Adipose tissue (tissue), 3 donors: ENCODE data around the gene CRYGS. TPM values are rescaled to one million over a fixed set of nuclear protein-coding genes. Genes with fewer than 3 reads are reported as not detected.
"Not testable (repeated sequence)": the region's sequence is repeated elsewhere in the genome, so short reads cannot be mapped to it uniquely, and the experiment has no call there.

Experiments
- H3K27ac ChIP-seq: one replicate; pipeline ENCODE4 v1.5.1; 2013; ENCODE audit warnings: low read depth, low read length
- WGBS, 3 donors: extraction: QIAGEN DNeasy Blood & Tissue Kit; methylation state at CpG; one replicate each; pipeline ENCODE4 v1.1.7; 2013; 5-methylcytosine and 5-hydroxymethylcytosine counted together
- polyA plus RNA-seq, 3 donors: library from polyadenylated mRNA; stranded (reverse); fragments of 200-250 nt; gene quantifications; one replicate each; pipeline ENCODE4 v1.2.3, GENCODE V29; 2013
- donor health status: healthy with polysubstance abuse.
- donor health status: Bipolar disorder and iron deficiency.
- donor health status: healthy.

The CRYGS gene
- polyA plus RNA-seq, 3 donors, result 1.2 to 6.7 (median 1.4) TPM

DNA sequence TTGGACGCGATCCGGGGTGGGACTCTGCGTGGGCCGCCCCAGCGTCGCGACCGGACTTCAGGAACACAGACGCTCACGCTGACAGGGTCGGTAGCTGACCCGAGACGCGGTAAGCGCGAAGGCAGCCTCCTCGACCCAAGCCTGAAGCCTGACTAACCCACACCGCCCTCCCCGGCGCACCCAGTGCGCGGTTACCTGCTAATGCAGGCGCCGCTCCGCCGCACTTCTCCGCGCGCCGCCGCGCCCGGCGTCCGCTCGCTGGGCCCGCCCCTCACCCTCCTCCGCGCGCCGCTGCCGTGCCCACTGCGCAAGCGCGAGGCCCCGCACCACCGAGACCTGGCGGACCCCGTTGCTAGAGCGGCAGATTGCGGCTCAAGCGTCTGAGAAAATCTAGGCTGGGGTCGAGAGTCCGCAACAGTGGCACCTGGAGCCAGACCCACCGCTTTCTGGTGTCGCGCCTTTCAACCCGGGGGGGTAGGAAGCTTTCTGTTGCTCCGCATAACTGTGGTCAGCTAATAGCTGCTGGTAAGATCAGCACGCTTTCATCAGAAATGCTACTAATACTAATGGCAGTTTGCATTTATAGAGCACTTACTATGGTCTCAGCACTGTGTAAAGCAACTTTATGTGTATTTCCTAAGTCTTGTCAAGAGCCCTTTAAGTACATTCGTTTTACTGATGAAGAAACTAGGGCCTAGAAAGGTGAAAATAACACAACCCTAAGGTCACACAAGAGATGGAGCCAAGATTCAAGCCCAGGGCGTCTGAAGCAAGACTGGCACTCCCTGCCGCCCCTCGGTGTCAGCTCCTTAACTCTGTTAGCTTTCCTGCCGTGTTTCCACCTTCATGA is 23.1 kb upstream of the CRYGS start, which contains the start of gene TBCCD1:
TSS of gene TBCCD1 (minus strand) at position 268 of the 850 bp plus-strand sequence. CDS start 3,010 bp downstream, outside the sequence.
- WGBS, 3 donors, result 0 to 1% (median 0%) methylated on average over 65 to 66 of the region's 66 CpGs
- H3K27ac ChIP-seq, result peak within 1 kb of the TSS; percentile 29

DNA sequence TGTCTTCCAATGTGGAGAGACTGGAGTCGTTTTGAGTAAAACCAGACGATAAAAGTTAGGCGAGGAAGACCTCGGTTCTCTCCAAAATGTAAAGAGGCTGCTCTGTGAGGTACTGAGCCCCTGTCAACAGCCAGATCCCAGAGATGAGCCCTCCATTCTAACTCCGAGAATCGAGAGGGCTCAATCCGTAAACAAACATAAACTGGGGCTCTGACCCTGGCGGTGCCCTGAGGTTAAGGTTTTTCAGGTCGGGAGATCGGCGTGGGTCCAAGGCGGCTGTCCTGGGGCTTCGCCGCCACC is 22.5 kb upstream of the CRYGS start:
- WGBS, 3 donors, result 0% methylated on average over 14 of the region's 14 CpGs
- peak overlapping the region; percentile 29 for H3K27ac ChIP-seq

DNA sequence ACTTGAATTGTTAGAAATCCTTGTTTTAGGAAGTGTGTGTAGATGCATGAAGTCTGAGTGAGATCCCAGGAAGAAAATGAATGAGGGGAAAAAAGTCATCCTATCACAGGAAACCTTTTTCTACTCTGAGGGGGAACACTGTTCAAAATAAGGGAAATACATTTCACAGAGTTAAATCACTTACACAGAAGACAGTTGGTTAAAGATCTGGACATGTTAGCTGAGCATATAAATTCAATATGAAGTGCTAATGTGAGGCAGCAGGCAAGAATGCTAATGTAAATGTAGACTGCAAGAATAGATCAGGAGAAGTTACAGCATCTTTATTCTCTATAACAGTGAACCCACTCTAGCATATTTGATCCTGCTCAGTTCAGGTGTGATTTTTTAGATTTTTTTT is 20.4 kb upstream of the CRYGS start:
- H3K27ac ChIP-seq, result no peak overlapping the region

DNA sequence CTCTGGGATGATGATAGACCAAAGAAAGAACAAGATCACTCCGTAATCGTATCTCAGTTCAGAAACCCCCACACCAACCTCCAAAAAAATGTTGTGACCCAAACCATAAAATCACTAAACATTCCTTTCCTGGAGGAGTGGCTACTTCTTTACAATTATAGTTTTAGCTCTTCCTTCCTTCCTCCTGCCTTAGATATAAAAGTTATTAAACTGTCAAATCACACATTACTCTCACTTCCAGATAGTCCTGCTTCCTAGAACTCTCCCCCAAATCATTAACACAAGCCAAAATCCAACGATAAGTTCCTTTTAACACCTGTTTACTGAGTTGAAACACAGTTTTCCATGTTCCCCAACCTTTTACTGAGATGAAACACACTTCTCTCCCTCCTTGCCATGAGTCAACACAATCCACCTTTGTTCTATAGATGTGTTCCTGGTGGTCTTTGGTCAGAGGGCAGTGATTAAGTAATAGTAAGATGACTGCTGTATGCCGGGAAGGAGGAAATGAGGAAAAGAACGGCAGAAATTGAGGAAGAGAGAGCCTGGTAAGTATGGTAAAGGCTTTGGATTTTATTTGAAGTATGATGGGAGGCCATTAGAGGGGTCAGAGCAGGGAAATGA is 8.3 kb upstream of the CRYGS start:
- 64 to 74% (median 67%) methylated on average over 5 of the region's 5 CpGs for WGBS, 3 donors

DNA sequence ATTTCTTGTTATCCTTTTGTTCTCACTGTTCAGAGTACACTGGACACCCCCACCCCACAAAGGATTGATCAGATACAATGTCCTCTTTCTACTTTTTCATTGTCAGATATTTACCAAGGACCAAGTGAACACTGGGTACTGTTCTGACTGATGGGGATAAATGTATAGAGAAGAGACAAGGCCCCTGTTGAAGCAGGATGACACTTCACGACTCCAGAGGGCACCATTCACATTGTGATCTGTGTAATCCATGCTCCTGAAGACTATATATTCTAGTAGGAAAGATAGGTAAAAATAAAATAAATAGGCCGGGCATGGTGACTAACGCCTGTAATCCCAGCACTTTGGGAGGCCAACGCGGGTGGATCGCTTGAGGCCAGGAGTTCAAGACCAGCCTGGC is 7.2 kb upstream of the CRYGS start:
- H3K27ac ChIP-seq, result no peak overlapping the region
- WGBS, 3 donors, result 89 to 92% (median 92%) methylated on average over 6 of the region's 6 CpGs

More for the DNA sequence above, 8.3 kb upstream of the CRYGS start:
- no peak overlapping the region for H3K27ac ChIP-seq

DNA sequence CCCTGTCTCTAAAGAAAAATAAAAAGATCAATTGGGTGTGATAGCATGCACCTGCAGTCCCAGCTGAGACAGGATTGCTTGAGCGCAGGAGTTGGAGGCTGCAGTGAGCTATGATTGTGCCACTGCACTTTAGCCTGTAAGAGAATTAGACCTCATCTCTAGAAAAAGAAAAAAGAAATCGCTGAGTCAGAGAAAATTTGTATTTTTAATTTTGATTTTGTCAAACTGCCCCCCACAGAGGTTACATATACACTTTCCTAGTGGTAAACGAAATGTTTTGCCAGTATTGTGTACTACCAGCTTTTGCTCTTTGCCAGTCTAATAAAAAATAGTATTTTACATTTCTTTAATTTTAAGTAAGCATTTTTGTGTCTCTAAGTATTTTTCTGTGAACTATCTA is 5.3 kb upstream of the CRYGS start:
- H3K27ac ChIP-seq, result no peak overlapping the region
- 96 to 97% (median 96%) methylated on average over 3 of the region's 3 CpGs for WGBS, 3 donors

DNA sequence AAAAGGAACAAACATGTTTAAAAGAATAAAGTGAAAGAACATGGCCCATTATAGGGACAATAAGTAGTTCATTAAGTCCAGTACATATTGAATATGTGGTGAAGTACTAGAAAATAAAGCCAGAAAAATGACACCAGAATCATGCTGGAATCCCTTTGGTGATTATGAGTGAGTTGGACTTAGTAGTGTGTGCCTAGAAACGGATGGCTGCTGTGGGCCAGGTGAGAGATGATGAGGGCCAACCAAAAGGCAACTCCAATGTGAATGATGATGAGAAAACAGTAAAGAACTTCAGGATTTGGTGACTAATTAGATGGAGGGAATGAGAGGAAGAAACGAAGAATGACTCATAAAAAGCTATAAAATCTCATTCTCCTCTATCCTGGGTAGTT is 3.3 kb downstream of the CRYGS start:
- H3K27ac ChIP-seq, result no peak overlapping the region
- WGBS, 3 donors, result 30 to 47% (median 36%) methylated on average over 2 of the region's 2 CpGs

DNA sequence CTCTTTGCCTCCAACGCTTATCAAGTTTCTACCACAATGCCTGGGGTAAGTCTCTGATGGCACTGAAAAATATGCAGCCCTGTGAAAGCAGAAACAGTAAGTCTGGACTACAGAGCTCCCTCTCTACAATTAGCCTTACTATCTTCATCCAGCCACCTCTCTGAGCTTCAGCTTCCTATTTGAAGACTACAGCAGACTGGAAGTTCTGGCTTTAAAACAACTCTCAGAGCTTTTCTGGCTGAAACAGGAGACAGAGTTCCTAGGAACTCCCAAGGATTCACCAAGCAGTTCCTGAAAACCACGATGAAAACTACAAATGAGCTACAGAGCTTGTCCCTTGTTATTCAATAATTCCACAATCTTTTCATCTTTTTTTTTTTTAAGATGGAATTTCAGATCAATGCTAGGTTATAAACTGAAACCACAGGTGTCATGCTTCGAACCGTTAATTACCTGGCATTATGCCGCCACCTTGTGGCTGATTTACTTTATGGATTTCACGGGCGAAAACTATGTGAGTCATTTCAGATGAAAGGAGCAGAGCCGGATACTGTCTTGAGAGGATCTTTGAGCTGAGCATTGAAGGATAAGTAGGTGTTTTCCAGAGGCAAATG is 3.9 kb downstream of the CRYGS start:
- no peak overlapping the region for H3K27ac ChIP-seq
- WGBS, 3 donors, result 8 to 10% (median 10%) methylated on average over 8 of the region's 8 CpGs

DNA sequence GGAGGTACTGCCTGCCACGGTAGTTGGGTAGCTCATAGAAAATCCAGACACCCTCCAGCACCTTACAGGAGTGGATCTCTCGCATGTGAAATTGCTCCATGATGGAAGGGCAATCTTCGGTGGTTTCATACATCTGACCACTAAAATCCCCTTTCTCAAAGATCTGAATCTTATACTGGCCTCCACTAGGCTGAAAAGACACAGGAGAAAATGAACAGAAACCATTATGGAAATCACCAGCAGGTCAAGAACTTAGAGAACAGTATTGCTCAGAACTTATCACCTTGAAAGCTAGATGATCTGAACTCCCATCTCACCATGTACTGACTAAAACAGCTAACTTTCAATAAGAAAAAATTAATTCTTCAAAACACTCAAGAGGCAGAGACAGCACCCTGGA is 5.4 kb downstream of the CRYGS start:
- 90 to 96% (median 92%) methylated on average over 3 of the region's 3 CpGs for WGBS, 3 donors
- no peak overlapping the region for H3K27ac ChIP-seq

DNA sequence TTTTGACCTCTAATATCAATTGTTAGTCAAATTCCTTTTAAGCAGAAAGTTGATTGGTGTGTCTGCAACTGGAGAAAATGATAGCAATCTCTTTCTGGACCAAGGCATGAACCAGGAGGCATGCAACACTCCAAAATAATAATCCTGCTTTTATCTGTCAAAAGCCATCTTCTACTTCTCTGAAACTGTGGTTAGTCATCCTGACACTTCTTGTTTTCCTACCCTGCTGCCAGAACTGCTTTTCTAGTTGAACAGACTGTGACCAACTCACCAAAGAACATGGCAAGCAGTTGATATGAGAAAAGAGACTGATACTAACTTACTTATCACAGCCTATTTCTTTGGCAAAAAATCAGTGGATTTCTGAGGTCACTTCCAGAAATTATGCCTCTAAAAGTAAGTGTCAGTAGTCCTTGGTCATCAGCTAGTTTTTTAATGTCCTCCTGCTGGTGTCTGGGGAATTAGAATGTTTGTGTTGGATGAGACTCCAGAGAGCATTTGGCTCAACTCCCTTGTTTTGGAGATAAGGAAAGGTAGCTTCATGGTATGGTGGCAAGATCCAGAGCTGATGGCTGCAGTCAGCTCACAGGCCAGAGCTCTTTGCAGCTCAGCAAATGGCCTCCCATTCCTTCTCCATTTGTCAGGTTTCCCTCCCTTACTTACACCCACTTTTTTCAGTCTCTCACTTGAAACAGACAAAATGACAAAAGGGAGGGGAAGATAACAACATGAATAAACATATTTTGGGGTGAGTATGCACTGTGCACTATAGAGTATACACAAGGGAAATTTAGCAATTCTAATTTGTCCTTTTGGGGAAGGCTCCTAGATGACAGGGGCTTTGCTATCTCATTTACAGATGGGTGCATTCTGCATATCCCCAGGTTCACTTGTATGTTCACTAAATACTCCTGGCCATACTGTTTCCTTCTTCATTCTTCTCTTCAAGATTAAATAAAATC is 7.0 kb downstream of the CRYGS start:
- no peak overlapping the region for H3K27ac ChIP-seq

DNA sequence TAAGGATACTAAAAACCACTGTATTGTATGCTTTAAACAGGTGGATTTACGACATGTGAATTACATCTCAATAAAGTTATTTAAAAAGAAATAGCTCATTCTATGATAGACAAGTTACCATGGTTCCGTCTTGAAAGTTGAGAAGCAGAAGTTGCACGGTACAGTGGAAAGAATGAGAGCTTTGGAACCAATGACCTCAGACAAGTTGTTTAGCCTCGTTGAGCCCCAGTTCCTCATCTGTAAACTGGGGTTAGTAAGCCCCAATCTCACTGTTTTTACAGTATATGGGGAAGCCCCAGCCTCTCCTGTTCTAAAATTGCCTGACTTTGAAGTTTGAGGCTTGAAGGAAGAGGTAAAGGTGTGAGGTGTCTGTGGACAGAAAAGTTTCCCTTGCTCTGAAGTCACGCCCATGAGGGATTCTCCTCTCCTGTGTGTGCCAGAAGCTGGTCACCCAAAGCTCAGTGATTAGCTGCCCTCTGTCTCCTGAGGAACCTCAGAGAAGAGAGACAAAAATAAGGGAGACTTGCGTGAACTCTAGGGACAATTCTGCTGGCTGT is 10.0 kb downstream of the CRYGS start:
- 66 to 80% (median 74%) methylated on average over 6 of the region's 6 CpGs for WGBS, 3 donors
- H3K27ac ChIP-seq, result no peak overlapping the region

DNA sequence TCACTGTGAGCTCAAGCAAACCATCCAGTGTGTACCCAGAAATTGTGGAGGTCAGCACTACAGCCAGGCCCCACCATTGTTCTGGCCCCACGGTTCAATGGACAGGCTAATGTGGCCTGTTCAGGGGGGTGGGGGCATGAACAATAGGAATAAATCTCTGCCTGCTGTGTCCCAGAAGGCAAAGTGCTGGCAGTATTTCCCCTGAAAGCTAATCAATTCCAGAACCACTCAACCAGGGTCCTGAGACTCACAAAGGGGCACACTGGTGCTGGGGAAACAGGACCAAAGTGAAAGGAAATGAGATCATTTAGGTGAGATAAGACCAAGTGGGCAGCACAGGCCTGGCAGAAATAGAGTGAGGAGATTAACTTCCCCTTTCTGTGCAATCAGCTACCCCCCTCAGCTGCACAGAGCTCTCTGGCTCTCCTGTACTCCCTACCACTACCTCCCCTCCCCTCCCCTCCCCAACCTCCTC is 11.5 kb downstream of the CRYGS start:
- WGBS, 3 donors, result 25 to 59% (median 41%) methylated on average over 1 of the region's 1 CpG
- H3K27ac ChIP-seq, result no peak overlapping the region

DNA sequence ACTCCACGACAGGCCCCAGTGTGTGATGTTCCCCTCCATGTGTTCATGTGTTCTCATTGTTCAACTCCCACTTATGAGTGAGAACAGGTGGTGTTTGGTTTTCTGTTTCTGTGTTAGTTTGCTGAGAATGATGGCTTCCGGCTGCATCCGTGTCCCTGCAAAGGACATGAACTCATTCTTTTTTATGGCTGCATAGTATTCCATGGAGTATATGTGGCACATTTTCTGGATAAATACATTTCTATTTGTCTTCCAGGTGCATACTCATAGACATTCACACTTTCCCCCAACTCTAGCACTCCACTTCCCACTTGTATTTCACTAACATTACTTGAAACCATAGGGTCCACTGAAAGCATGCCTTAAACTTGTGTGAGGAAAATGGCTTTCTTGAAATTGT is 12.5 kb downstream of the CRYGS start:
- not testable (repeated sequence) for H3K27ac ChIP-seq
- WGBS, 3 donors, result 92 to 98% (median 95%) methylated on average over 3 of the region's 3 CpGs

DNA sequence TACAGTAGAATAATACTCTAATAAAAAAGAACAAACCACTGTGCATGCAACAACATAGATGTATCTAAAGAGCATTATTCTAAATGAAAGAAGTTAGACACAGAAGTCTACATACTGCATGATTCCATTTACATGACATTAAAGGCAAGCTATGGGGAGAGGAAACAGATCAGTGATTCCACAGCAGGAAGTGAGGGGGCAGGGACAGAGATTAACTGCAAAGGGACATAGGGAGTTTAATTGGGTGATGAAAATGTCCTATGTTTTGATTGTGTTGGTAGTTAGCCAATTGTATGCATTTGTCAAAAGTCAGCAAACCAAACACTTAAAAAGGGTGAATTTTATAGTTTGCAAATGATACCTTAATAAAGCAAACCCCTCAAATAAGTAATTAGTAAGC is 13.8 kb downstream of the CRYGS start:
- no peak overlapping the region for H3K27ac ChIP-seq

DNA sequence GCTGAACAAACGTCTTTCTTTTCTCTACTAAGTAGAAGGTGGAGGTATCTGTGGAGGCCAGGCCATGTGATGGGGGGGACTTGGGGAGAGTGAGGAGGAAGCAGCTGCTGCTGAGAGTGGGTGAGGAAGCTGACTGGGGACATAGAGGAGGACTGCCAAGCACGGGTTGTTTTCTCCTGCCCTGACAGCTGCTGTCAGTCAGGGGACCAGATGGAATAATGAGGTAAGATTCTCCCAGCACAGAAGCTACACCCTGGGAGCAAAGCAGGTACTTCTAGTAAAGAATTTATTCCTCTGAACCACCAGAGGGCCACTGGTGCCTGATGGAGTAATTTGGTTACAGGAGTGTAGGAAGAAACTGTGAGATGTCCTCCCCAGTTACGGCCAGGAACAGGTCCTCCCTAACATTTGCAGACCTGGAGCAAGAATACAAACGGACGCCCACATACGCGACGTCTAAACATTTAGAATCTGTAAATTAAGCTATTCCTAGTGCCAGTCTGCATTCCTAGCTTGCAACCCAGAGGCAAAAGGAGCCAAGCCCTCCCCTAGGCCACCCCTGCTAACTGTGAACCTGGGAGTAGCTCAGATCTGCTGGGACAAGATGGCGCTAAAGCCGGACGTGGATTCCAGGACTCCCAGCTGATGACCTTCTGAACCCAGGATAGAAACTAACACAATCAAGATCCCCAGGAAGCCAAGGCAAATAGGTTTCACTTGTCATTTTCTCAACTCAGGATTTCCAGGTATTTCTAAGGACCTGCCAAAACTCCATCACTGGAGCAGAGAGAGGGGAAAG is 14.8 kb downstream of the CRYGS start:
- WGBS, 3 donors, result 64 to 79% (median 75%) methylated on average over 11 of the region's 11 CpGs
- no peak overlapping the region for H3K27ac ChIP-seq

DNA sequence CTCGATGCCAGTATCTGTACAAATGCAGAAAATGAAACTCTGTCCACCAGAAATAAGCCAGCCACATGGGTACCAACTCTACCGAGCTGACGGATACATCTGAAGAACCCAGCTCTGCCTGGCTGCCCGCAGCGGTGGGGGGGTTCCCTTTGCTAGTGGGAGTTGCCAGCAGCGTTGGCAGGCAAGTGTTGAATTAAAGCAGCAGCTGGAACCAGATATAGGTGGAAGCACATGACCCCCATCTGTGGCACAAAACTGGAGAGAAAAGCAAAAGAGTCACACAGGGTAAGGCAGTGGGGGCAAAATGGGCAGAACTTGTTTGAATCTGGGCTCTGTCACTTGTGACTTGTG is 17.9 kb downstream of the CRYGS start:
- WGBS, 3 donors, result 46 to 75% (median 66%) methylated on average over 6 of the region's 6 CpGs
- H3K27ac ChIP-seq, result no peak overlapping the region

DNA sequence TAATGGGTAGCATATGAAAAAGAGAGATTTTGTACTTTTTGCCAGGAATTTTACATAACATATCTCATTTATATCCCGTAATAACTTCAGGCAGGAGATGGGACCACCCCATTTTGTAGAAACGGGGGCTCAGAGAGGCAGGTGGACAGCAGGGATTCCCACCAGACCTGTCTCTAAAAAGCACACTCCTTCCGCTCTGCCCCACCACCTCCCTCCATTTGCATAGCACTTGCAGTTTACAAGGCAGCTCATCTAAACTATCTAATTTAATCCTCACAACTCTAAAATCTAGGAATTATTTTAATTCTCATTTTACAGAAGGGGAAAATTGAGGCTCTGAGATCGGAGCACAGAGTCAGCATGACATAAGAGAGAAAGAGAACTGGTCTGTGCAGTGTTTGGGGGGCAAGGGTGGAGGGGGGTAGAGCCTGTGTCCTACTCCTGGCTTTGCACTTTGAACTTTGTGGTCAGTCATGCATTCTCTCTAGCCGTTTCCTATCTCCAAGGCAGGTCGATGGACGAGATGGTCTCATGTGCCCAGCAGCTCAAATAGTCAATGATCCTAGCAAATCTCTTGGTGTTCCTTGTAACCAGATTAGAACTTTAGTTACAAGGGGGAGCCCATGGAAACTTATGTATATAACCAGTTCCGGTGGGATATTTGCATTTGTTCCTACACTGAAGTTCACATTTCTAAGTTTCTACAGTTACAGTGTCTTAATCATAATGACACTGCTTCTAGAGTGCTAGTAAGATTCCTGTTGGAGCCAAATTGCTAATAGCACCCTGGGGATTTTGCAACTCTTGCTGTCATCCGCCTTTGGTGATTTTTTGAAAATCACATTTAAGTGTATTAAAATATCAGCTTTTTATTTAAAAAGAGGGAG is 18.6 kb downstream of the CRYGS start:
- WGBS, 3 donors, result 67 to 71% (median 69%) methylated on average over 9 of the region's 9 CpGs
- no peak overlapping the region for H3K27ac ChIP-seq
